Ishikawa (cell line): ENCODE measurements around the gene WWC1.

Source experiments
- CEBPB ChIP-seq: IDR thresholded peaks from 2 replicates; pipeline ENCODE4 v1.6.1; 2012
- CREB1 ChIP-seq: IDR thresholded peaks from 2 replicates; pipeline ENCODE4 v1.6.1; 2012; ENCODE audit warnings: low read depth
- EGR1 ChIP-seq: IDR thresholded peaks from 2 replicates; pipeline ENCODE4 v1.6.1; 2012
- EP300 ChIP-seq: IDR thresholded peaks from 2 replicates; pipeline ENCODE4 v1.6.1; 2012; ENCODE audit warnings: borderline replicate concordance
- FOXM1 ChIP-seq: IDR thresholded peaks from 2 replicates; pipeline ENCODE4 v1.6.1; 2012; ENCODE audit warnings: low read depth, borderline replicate concordance
- MAX ChIP-seq: IDR thresholded peaks from 2 replicates; pipeline ENCODE4 v1.6.1; 2012
- NFIC ChIP-seq: IDR thresholded peaks from 2 replicates; pipeline ENCODE4 v1.6.1; 2012
- RAD21 ChIP-seq: IDR thresholded peaks from 2 replicates; pipeline ENCODE4 v1.6.1; 2012; ENCODE audit warnings: low read depth
- REST ChIP-seq: IDR thresholded peaks from 2 replicates; pipeline ENCODE4 v1.6.1; 2012; ENCODE audit warnings: low read depth, mild to moderate bottlenecking
- TAF1 ChIP-seq: IDR thresholded peaks from 2 replicates; pipeline ENCODE4 v1.6.1; 2012; ENCODE audit warnings: low read depth, mild to moderate bottlenecking
- TCF12 ChIP-seq: IDR thresholded peaks from 2 replicates; pipeline ENCODE4 v1.6.1; 2012; ENCODE audit warnings: low read depth
- TEAD4 ChIP-seq: IDR thresholded peaks from 2 replicates; pipeline ENCODE4 v1.6.1; 2012
- USF1 ChIP-seq: IDR thresholded peaks from 2 replicates; pipeline ENCODE4 v1.6.1; 2012
- YY1 ChIP-seq: IDR thresholded peaks from 2 replicates; pipeline ENCODE4 v1.6.1; 2012; ENCODE audit warnings: low read depth
- ZBTB7A ChIP-seq: IDR thresholded peaks from 2 replicates; pipeline ENCODE4 v1.6.1; 2012; ENCODE audit warnings: low read depth

The WWC1 gene

GRCh38 chr5:168296682-168297081, 5.2 kb downstream of the WWC1 start:
- TF ChIP-seq MAX, result no peak
- TF ChIP-seq NFIC, result peak; percentile 71
- TF ChIP-seq FOXM1, result no peak
- peak; percentile 39; the same call in 1 of the 2 replicates for TF ChIP-seq TEAD4

- TF ChIP-seq TAF1 (no peak), EP300 (no peak), CREB1 (no peak), CEBPB (no peak), TEAD4 (no peak), USF1 (no peak), EGR1 (no peak), FOXM1 (no peak), YY1 (no peak), REST (no peak), NFIC (no peak), RAD21 (no peak), MAX (no peak), TCF12 (no peak), ZBTB7A (no peak)
Measured at GRCh38 chr5:168298949-168299348, 7.5 kb downstream of the WWC1 start.

GRCh38 chr5:168299372-168299771, 7.9 kb downstream of the WWC1 start:
- no peak for TF ChIP-seq RAD21
- no peak for TF ChIP-seq CREB1
- no peak for TF ChIP-seq USF1
- no peak for TF ChIP-seq ZBTB7A
- no peak for TF ChIP-seq MAX
- TF ChIP-seq EGR1, result no peak
- TF ChIP-seq TEAD4, result no peak
- no peak for TF ChIP-seq NFIC
- TF ChIP-seq TAF1, result no peak

GRCh38 chr5:168300326-168301182, 9.1 kb downstream of the WWC1 start:
- TF ChIP-seq EP300 (no peak), YY1 (no peak), CEBPB (no peak), TEAD4 (no peak), MAX (no peak), TCF12 (no peak), TAF1 (no peak), USF1 (0 out of 2 replicates have a peak, but pooled peaks have one; percentile 16)

- TF ChIP-seq EP300, result peak; percentile 88
- no peak for TF ChIP-seq CREB1
- peak; percentile 5; the same call in 1 of the 2 replicates for TF ChIP-seq RAD21
- TF ChIP-seq TAF1, result no peak
- TF ChIP-seq FOXM1, result peak; percentile 69; the same call in 1 of the 2 replicates
- TF ChIP-seq REST, result no peak
- TF ChIP-seq TCF12, result peak; percentile 87
- TF ChIP-seq EGR1, result no peak
- TF ChIP-seq TEAD4, result peak; percentile 86
- TF ChIP-seq ZBTB7A, result no peak
- TF ChIP-seq CEBPB, result peak; percentile 34; the same call in 1 of the 2 replicates
- TF ChIP-seq NFIC, result peak; percentile 94
- TF ChIP-seq YY1, result no peak
- TF ChIP-seq USF1, result 0 out of 2 replicates have a peak, but pooled peaks have one; percentile 9
- peak; percentile 52; the same call in 1 of the 2 replicates for TF ChIP-seq MAX
Measured at GRCh38 chr5:168301593-168302390, 10.3 kb downstream of the WWC1 start.
